H1 (cell line): ENCODE data around the gene TGFB1. TPM values are rescaled to one million over a fixed set of nuclear protein-coding genes. Genes with fewer than 3 reads are reported as not detected.

Source experiments
- CHD1 ChIP-seq: IDR thresholded peaks from 2 replicates; pipeline ENCODE4 v1.6.1; 2012; ENCODE audit warnings: low read depth, low read length, improper control_type of control experiment
- HDAC2 ChIP-seq, 2 experiments: fragments of 300-600 bp in 1 of 2; sonication (generic) in 1 of 2; IDR thresholded peaks; 2 replicates each; pipeline ENCODE4 v1.6.1; 2011 to 2012; ENCODE audit warnings: low read depth in 2 of 2, low read length in 2 of 2, mild to moderate bottlenecking in 2 of 2, moderate library complexity in 2 of 2, borderline replicate concordance in 1 of 2, inconsistent platforms in 1 of 2
- SP1 ChIP-seq: IDR thresholded peaks from 2 replicates; pipeline ENCODE4 v1.6.1; 2011; ENCODE audit warnings: low read depth, low read length
- TBP ChIP-seq: IDR thresholded peaks from 2 replicates; pipeline ENCODE4 v1.6.1; 2011; ENCODE audit warnings: low read depth, low read length, improper control_type of control experiment
- polyA plus RNA-seq, 7 experiments: library from polyadenylated mRNA; depleted of rRNA in 3 of 7; stranded (reverse) in 5 of 7; unstranded in 2 of 7; fragments of >200 nt in 5 of 7; fragments of 200-250 nt in 2 of 7; gene quantifications; 1 replicate in 5 of 7; 2 replicates in 1 of 7; 4 replicates in 1 of 7; pipeline versions ENCODE4 v1.2.1 to v1.2.3, GENCODE V29; 2011 to 2013; ENCODE audit warnings: missing spikeins in 2 of 7, mixed read lengths in 2 of 7
- total RNA-seq: library from RNA; stranded (reverse); fragmentation: NEBNext Ultra II Directional; extraction: Animal tissue kit (Norgen Biotek cat#: 25700); gene quantifications from 2 replicates; pipeline ENCODE4 v1.2.1, GENCODE V29; 2021

TGFB1 gene
- total and polyA plus RNA-seq, 2 of the 8 experiments (the other 6 are each of a cell fraction or from before 2014, with no cell fraction given), result 1.7 to 10.6 TPM

- TF ChIP-seq SP1 (no peak), HDAC2 (IDR thresholded peaks at IDR 0.05; ENCODE audit: borderline replicate concordance in 1 of 2, low read depth in 2 of 2, low read length in 2 of 2) (no peak), TBP (no peak), CHD1 (no peak)
Measured at GRCh38 chr19:41373993-41374392, 20.3 kb upstream of the TGFB1 start (continued).
